ENCODE measurements around the gene GABRE. TPM values are rescaled to one million over a fixed set of nuclear protein-coding genes. Genes with fewer than 3 reads are reported as not detected.

The GABRE gene
- total RNA-seq, 1 donor, result 33.3 TPM

GRCh38 chrX:151973060-151973661 is 1.3 kb downstream of the GABRE start:
- Histone ChIP-seq H3K9me3 (ENCODE audit: low read depth, low read length) (no peaks in the 10 kb centered on the region), H2AFZ (ENCODE audit: low read length) (no peak overlapping the region), H3K36me3 (ENCODE audit: insufficient read depth, low read length) (peaks cover 20% of the 10 kb centered on the region), H3K4me2 (ENCODE audit: insufficient read depth, low read length) (peak overlapping the region; percentile 89), H3K4me3 (ENCODE audit: insufficient read depth, low read length) (peak overlapping the region; percentile 82), H4K20me1 (ENCODE audit: insufficient read depth, low read length) (peaks cover 12% of the 10 kb centered on the region), H3K79me2 (ENCODE audit: insufficient read depth, low read length) (peaks cover 27% of the 10 kb centered on the region), H3K27me3 (ENCODE audit: insufficient read depth, low read length) (no peaks in the 10 kb centered on the region), H3K4me1 (ENCODE audit: insufficient read depth, low read length) (peaks cover 19% of the 10 kb centered on the region), H3K27ac (ENCODE audit: low read depth, low read length) (peak overlapping the region; percentile 83)
- DNase-seq (ENCODE audit: insufficient read length, low spot score, missing footprints), result no peak
- no peak for TF ChIP-seq CTCF (IDR thresholded peaks at IDR 0.05; ENCODE audit: extremely low read depth, low read depth, low read length)

GRCh38 chrX:151970661-151971060 is 3.8 kb downstream of the GABRE start:
- H3K4me3 ChIP-seq (ENCODE audit: insufficient read depth, low read length), result peak overlapping the region; percentile 38
- peak overlapping the region; percentile 62 for H3K27ac ChIP-seq (ENCODE audit: low read depth, low read length)
- peak overlapping the region; percentile 89 for H3K4me2 ChIP-seq (ENCODE audit: insufficient read depth, low read length)
- no peaks in the 10 kb centered on the region for H3K9me3 ChIP-seq (ENCODE audit: low read depth, low read length)
- H3K4me1 ChIP-seq (ENCODE audit: insufficient read depth, low read length), result peaks cover 19% of the 10 kb centered on the region
- peak; percentile 94 for DNase-seq (ENCODE audit: insufficient read length, low spot score, missing footprints)
- no peak overlapping the region for H2AFZ ChIP-seq (ENCODE audit: low read length)
- no peaks in the 10 kb centered on the region for H3K27me3 ChIP-seq (ENCODE audit: insufficient read depth, low read length)
- peaks cover 12% of the 10 kb centered on the region for H4K20me1 ChIP-seq (ENCODE audit: insufficient read depth, low read length)
- TF ChIP-seq CTCF (IDR thresholded peaks at IDR 0.05; ENCODE audit: extremely low read depth, low read depth, low read length), result no peak
- peaks cover 27% of the 10 kb centered on the region for H3K79me2 ChIP-seq (ENCODE audit: insufficient read depth, low read length)
- peaks cover 33% of the 10 kb centered on the region for H3K36me3 ChIP-seq (ENCODE audit: insufficient read depth, low read length)

GRCh38 chrX:151970027-151970426 is 4.4 kb downstream of the GABRE start:
- peaks cover 27% of the 10 kb centered on the region for H3K79me2 ChIP-seq (ENCODE audit: insufficient read depth, low read length)
- peaks cover 12% of the 10 kb centered on the region for H4K20me1 ChIP-seq (ENCODE audit: insufficient read depth, low read length)
- peaks cover 19% of the 10 kb centered on the region for H3K4me1 ChIP-seq (ENCODE audit: insufficient read depth, low read length)
- TF ChIP-seq CTCF (IDR thresholded peaks at IDR 0.05; ENCODE audit: extremely low read depth, low read depth, low read length), result no peak
- peak overlapping the region; percentile 89 for H3K4me2 ChIP-seq (ENCODE audit: insufficient read depth, low read length)
- no peak for DNase-seq (ENCODE audit: insufficient read length, low spot score, missing footprints)
- no peaks in the 10 kb centered on the region for H3K27me3 ChIP-seq (ENCODE audit: insufficient read depth, low read length)
- H3K27ac ChIP-seq (ENCODE audit: low read depth, low read length), result peak overlapping the region; percentile 62
- no peak overlapping the region for H2AFZ ChIP-seq (ENCODE audit: low read length)
- no peak overlapping the region for H3K4me3 ChIP-seq (ENCODE audit: insufficient read depth, low read length)
- no peaks in the 10 kb centered on the region for H3K9me3 ChIP-seq (ENCODE audit: low read depth, low read length)
- peaks cover 33% of the 10 kb centered on the region for H3K36me3 ChIP-seq (ENCODE audit: insufficient read depth, low read length)

GRCh38 chrX:151966236-151966635 is 8.2 kb downstream of the GABRE start:
- Histone ChIP-seq H3K4me2 (ENCODE audit: insufficient read depth, low read length) (no peak overlapping the region), H2AFZ (ENCODE audit: low read length) (no peak overlapping the region), H3K27me3 (ENCODE audit: insufficient read depth, low read length) (no peaks in the 10 kb centered on the region), H3K36me3 (ENCODE audit: insufficient read depth, low read length) (peaks cover 46% of the 10 kb centered on the region), H3K79me2 (ENCODE audit: insufficient read depth, low read length) (no peaks in the 10 kb centered on the region), H3K4me3 (ENCODE audit: insufficient read depth, low read length) (no peak overlapping the region), H3K4me1 (ENCODE audit: insufficient read depth, low read length) (peaks cover 7% of the 10 kb centered on the region), H4K20me1 (ENCODE audit: insufficient read depth, low read length) (no peaks in the 10 kb centered on the region), H3K27ac (ENCODE audit: low read depth, low read length) (no peak overlapping the region), H3K9me3 (ENCODE audit: low read depth, low read length) (no peaks in the 10 kb centered on the region)
- TF ChIP-seq CTCF (IDR thresholded peaks at IDR 0.05; ENCODE audit: extremely low read depth, low read depth, low read length), result no peak
- DNase-seq (ENCODE audit: insufficient read length, low spot score, missing footprints), result no peak

Measured in osteoblast (primary cell).